ENCODE data around the gene AKR1B1.

DNA sequence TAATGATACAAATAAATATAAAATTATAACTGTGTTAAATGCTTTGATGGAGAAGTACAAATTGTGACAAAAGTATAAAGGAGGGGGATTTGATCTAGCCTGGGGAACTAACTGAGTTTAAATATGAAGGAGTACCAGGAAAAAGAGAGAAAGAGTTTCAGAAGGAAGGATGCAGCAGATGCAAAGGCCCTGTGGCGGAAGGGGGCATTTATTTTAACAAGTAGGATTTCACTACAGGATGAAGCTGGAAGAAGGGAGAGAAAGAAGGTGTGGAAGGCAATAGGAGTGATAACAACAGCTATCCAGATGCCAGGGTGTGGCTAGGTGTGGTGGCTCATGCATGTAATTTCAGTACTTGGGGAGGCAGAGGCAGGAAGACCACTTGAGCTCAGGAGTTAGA is 55.8 kb downstream of the AKR1B1 start:
- TF ChIP-seq EZH2 (IDR thresholded peaks at IDR 0.05; ENCODE audit: low read length, missing control alignments) (no peak), CTCF (conservative IDR thresholded peaks at IDR 0.05 in 1 of 2, IDR thresholded peaks at IDR 0.05 in 1 of 2; ENCODE audit: low read depth in 1 of 2, low read length in 2 of 2) (no peak)
